Spinal cord (tissue), 10 donors: Measurements from ENCODE around the gene CCT2. TPM values are rescaled to one million over a fixed set of nuclear protein-coding genes. Genes with fewer than 3 reads are reported as not detected.
A peak's percentile ranks its signal among the peaks of the same experiment; 100 is the strongest.

Source experiments
- DNase-seq, 6 donors: peaks; one replicate each; pipeline versions ENCODE4 v3.0.0 to v3.0.0-alpha.2; 2013 to 2015; ENCODE audit warnings: low spot score in 6 of 6, low read depth in 4 of 6
- H3K27ac ChIP-seq: one replicate; pipeline ENCODE4 v1.5.1; 2013; ENCODE audit warnings: low read depth, low read length, control low read depth
- H3K27me3 ChIP-seq: one replicate; pipeline ENCODE4 v1.6.1; 2013; ENCODE audit warnings: low read length; ENCODE audit not compliant: control insufficient read depth, insufficient read depth
- H3K36me3 ChIP-seq: one replicate; pipeline ENCODE4 v1.6.1; 2013; ENCODE audit warnings: low read length; ENCODE audit not compliant: control insufficient read depth, insufficient read depth
- H3K4me1 ChIP-seq: one replicate; pipeline ENCODE4 v1.6.1; 2013; ENCODE audit warnings: low read length; ENCODE audit not compliant: control insufficient read depth, insufficient read depth
- H3K4me3 ChIP-seq: one replicate; pipeline ENCODE4 v1.5.1; 2013; ENCODE audit warnings: low read depth, low read length, control low read depth
- H3K9me3 ChIP-seq: one replicate; pipeline ENCODE4 v1.6.1; 2013; ENCODE audit warnings: low read length; ENCODE audit not compliant: control insufficient read depth, insufficient read depth
- WGBS: methylation state at CpG from one replicate; pipeline ENCODE4 v1.1.5; 2013; ENCODE audit warnings: missing lambda C conversion rate; ENCODE audit not compliant: insufficient coverage; 5-methylcytosine and 5-hydroxymethylcytosine counted together
- polyA plus RNA-seq, 2 donors: library from polyadenylated mRNA; unstranded; fragments of 120-200 nt; gene quantifications; one replicate each; pipeline ENCODE4 v1.2.1, GENCODE V29; 2013; ENCODE audit not compliant: insufficient read length in 2 of 2
- small RNA-seq: library from RNA; depleted of rRNA; stranded (forward); fragments of <200 nt; gene quantifications from one replicate; pipeline ENCODE3, GENCODE V24; 2014; ENCODE audit warnings: low replicate concordance
- total RNA-seq, 2 donors: library from RNA; depleted of rRNA in 1 of 2; stranded (reverse); fragments of 120-200 nt in 1 of 2; fragments of >200 nt in 1 of 2; gene quantifications; one replicate each; pipeline versions ENCODE4 v1.2.3 to v1.2.4, GENCODE V29; 2013 to 2014
- donor health status: healthy.

Gene CCT2
- total and polyA plus RNA-seq, 4 donors, result 207 to 220 (median 208) TPM

- H3K4me3 ChIP-seq, result no peak overlapping the region
- no peaks in the 10 kb centered on the region for H3K4me1 ChIP-seq
- 94% methylated on average over 3 of the region's 3 CpGs for WGBS
- H3K9me3 ChIP-seq, result no peaks in the 10 kb centered on the region
- no peak overlapping the region for H3K27ac ChIP-seq
- no peak for DNase-seq
- no peaks in the 10 kb centered on the region for H3K36me3 ChIP-seq
- no peaks in the 10 kb centered on the region for H3K27me3 ChIP-seq
These were observed 63.2 kb downstream of the CCT2 start for GRCh38 chr12:69648476-69648875.

GRCh38 chr12:69649529-69649928, 64.3 kb downstream of the CCT2 start:
- DNase-seq, result no peak
- WGBS, result 80% methylated on average over 2 of the region's 4 CpGs
- H3K36me3 ChIP-seq, result no peaks in the 10 kb centered on the region
- H3K27me3 ChIP-seq, result no peaks in the 10 kb centered on the region
- H3K4me1 ChIP-seq, result no peaks in the 10 kb centered on the region
- H3K9me3 ChIP-seq, result no peaks in the 10 kb centered on the region
- H3K27ac ChIP-seq, result no peak overlapping the region
- H3K4me3 ChIP-seq, result no peak overlapping the region

Small RNAs within 50 kb of the gene (small RNA-seq; reads per million reads assigned to genes)
- gene MIR3913-1, result 0.73 reads per million, percentile 70 among the genes with 10 or more reads in this experiment

Other genes starting within 250 kb of the CCT2 start
- 100 to 1,000 TPM in 1 of 2 donors, 1 to 10 TPM in 1; 9.1 to 156 TPM for gene LYZ, start 237.1 kb upstream of the CCT2 start, total RNA-seq
- 1 to 10 TPM; 1.3 to 4.1 TPM for gene LYZ, start 237.1 kb upstream of the CCT2 start, polyA plus RNA-seq
- gene YEATS4, start 225.7 kb upstream of the CCT2 start, total RNA-seq, result 10 to 100 TPM; 21.7 to 27.4 TPM
- gene YEATS4, start 225.7 kb upstream of the CCT2 start, polyA plus RNA-seq, result 10 to 100 TPM; 27.3 to 29.8 TPM
- 10 to 100 TPM; 65.4 to 87.1 TPM for gene FRS2, start 115.1 kb upstream of the CCT2 start, total RNA-seq
- gene FRS2, start 115.1 kb upstream of the CCT2 start, polyA plus RNA-seq, result 10 to 100 TPM; 29.4 to 42.4 TPM
- not detected for gene LRRC10, start 25.4 kb downstream of the CCT2 start, total RNA-seq
- under 1 TPM in 1 of 2 donors, not detected in 1; 0.06 TPM for gene LRRC10, start 25.4 kb downstream of the CCT2 start, polyA plus RNA-seq
- gene BEST3, start 113.8 kb downstream of the CCT2 start, total RNA-seq, result 1 to 10 TPM in 1 of 2 donors, under 1 TPM in 1; 0.83 to 1.7 TPM
- 1 to 10 TPM; 2.2 to 2.6 TPM for gene BEST3, start 113.8 kb downstream of the CCT2 start, polyA plus RNA-seq
- 10 to 100 TPM; 28.7 to 39.5 TPM for gene RAB3IP, start 153.4 kb downstream of the CCT2 start, total RNA-seq
- gene RAB3IP, start 153.4 kb downstream of the CCT2 start, polyA plus RNA-seq, result 10 to 100 TPM; 26.0 to 28.4 TPM
- gene MYRFL, start 239.8 kb downstream of the CCT2 start, total RNA-seq, result 1 to 10 TPM in 1 of 2 donors, under 1 TPM in 1; 0.50 to 1.1 TPM
- gene MYRFL, start 239.8 kb downstream of the CCT2 start, polyA plus RNA-seq, result under 1 TPM; 0.32 to 0.53 TPM